ENCODE measurements around the gene LONP2. TPM values are rescaled to one million over a fixed set of nuclear protein-coding genes. Genes with fewer than 3 reads are reported as not detected.
"Not testable (repeated sequence)": the region's sequence is repeated elsewhere in the genome, so short reads cannot be mapped to it uniquely, and the experiment has no call there.

The LONP2 gene
- total RNA-seq, 1 experiment from 2014 or later: 58.0 TPM

GRCh38 chr16:48235556-48236136, 8.5 kb upstream of the LONP2 start:
- DNase-seq (ENCODE audit: low spot score): no peak

- no peak for DNase-seq (ENCODE audit: low spot score)
These were observed 7.8 kb upstream of the LONP2 start for GRCh38 chr16:48236286-48236685.

- DNase-seq (ENCODE audit: low spot score): not testable (repeated sequence)
These were observed 4.0 kb upstream of the LONP2 start for GRCh38 chr16:48240147-48240546.

- no peak for DNase-seq (ENCODE audit: low spot score)
These were observed 729 bp downstream of the LONP2 start for GRCh38 chr16:48244863-48245195.

- DNase-seq (ENCODE audit: low spot score): no peak
These were observed 2.0 kb downstream of the LONP2 start for GRCh38 chr16:48246066-48246465.

- DNase-seq (ENCODE audit: low spot score): no peak
These were observed 3.2 kb downstream of the LONP2 start, which contains the start of gene ABCC11 for GRCh38 chr16:48247311-48247710. TSS of gene ABCC11 (minus strand) at chr16:48247539. CDS start at chr16:48231921, 15,618 bp downstream.

GRCh38 chr16:48250520-48251278, 6.6 kb downstream of the LONP2 start:
- DNase-seq (ENCODE audit: low spot score): no peak

GRCh38 chr16:48252013-48252412, 7.9 kb downstream of the LONP2 start:
- DNase-seq (ENCODE audit: low spot score): no peak

GRCh38 chr16:48256579-48257177, 12.6 kb downstream of the LONP2 start:
- no peak for DNase-seq (ENCODE audit: low spot score)

GRCh38 chr16:48261569-48261968, 17.5 kb downstream of the LONP2 start:
- no peak for DNase-seq (ENCODE audit: low spot score)

GRCh38 chr16:48262631-48263030, 18.5 kb downstream of the LONP2 start:
- no peak for DNase-seq (ENCODE audit: low spot score)

GRCh38 chr16:48269011-48269410, 24.9 kb downstream of the LONP2 start:
- DNase-seq (ENCODE audit: low spot score): no peak

- no peak for DNase-seq (ENCODE audit: low spot score)
These were observed 27.6 kb downstream of the LONP2 start for GRCh38 chr16:48271728-48272127.

GRCh38 chr16:48272837-48273421, 28.8 kb downstream of the LONP2 start:
- no peak for DNase-seq (ENCODE audit: low spot score)

GRCh38 chr16:48274476-48274875, 30.4 kb downstream of the LONP2 start:
- DNase-seq (ENCODE audit: low spot score): no peak

GRCh38 chr16:48276102-48276501, 32.0 kb downstream of the LONP2 start:
- DNase-seq (ENCODE audit: low spot score): no peak

- no peak for DNase-seq (ENCODE audit: low spot score)
These were observed 33.1 kb downstream of the LONP2 start for GRCh38 chr16:48277158-48277557.

GRCh38 chr16:48279199-48279598, 35.1 kb downstream of the LONP2 start:
- DNase-seq (ENCODE audit: low spot score): no peak

- no peak for DNase-seq (ENCODE audit: low spot score)
These were observed 36.4 kb downstream of the LONP2 start for GRCh38 chr16:48280546-48280945.

- no peak for DNase-seq (ENCODE audit: low spot score)
These were observed 38.6 kb downstream of the LONP2 start for GRCh38 chr16:48282636-48283263.

GRCh38 chr16:48284772-48285409, 40.8 kb downstream of the LONP2 start:
- DNase-seq (ENCODE audit: low spot score): no peak

GRCh38 chr16:48287239-48287638, 43.1 kb downstream of the LONP2 start:
- no peak for DNase-seq (ENCODE audit: low spot score)
